GM19238 (cell line): ENCODE measurements around the gene ACBD4.

ENCODE experiments used
- DNase-seq: peaks from one replicate; pipeline ENCODE4 v3.0.0; 2011; ENCODE audit warnings: low spot score; ENCODE audit not compliant: insufficient read length

ACBD4 gene

GRCh38 chr17:45104029-45104428 lies 31.5 kb upstream of the ACBD4 start:
- no peak for DNase-seq

GRCh38 chr17:45104497-45104896 lies 31.0 kb upstream of the ACBD4 start:
- no peak for DNase-seq

- no peak for DNase-seq
Observed at GRCh38 chr17:45104907-45105624, 30.4 kb upstream of the ACBD4 start.

GRCh38 chr17:45106096-45106495 lies 29.4 kb upstream of the ACBD4 start:
- DNase-seq: no peak

GRCh38 chr17:45106582-45106981 lies 28.9 kb upstream of the ACBD4 start:
- DNase-seq: no peak

- DNase-seq: no peak
Observed at GRCh38 chr17:45107293-45108010, 28.0 kb upstream of the ACBD4 start.

- no peak for DNase-seq
Observed at GRCh38 chr17:45108051-45108450, 27.4 kb upstream of the ACBD4 start.

GRCh38 chr17:45108595-45109521 lies 26.6 kb upstream of the ACBD4 start:
- DNase-seq: no peak

GRCh38 chr17:45110676-45111611 lies 24.5 kb upstream of the ACBD4 start:
- DNase-seq: no peak

- peak; percentile 46 for DNase-seq
Observed at GRCh38 chr17:45111850-45112249, 23.6 kb upstream of the ACBD4 start.

- no peak for DNase-seq
Observed at GRCh38 chr17:45112559-45113423, 22.7 kb upstream of the ACBD4 start.

- no peak for DNase-seq
Observed at GRCh38 chr17:45113424-45113754, 22.1 kb upstream of the ACBD4 start.

- DNase-seq: no peak
Observed at GRCh38 chr17:45114117-45114932, 21.2 kb upstream of the ACBD4 start.

GRCh38 chr17:45115015-45115625 lies 20.4 kb upstream of the ACBD4 start:
- DNase-seq: no peak

- no peak for DNase-seq
Observed at GRCh38 chr17:45115871-45116270, 19.6 kb upstream of the ACBD4 start.

GRCh38 chr17:45116434-45117016 lies 19.0 kb upstream of the ACBD4 start:
- DNase-seq: no peak

GRCh38 chr17:45117334-45117733 lies 18.2 kb upstream of the ACBD4 start:
- no peak for DNase-seq
